ENCODE measurements around the gene HEPHL1.
A peak's percentile ranks its signal among the peaks of the same experiment; 100 is the strongest.

Gene HEPHL1

DNA sequence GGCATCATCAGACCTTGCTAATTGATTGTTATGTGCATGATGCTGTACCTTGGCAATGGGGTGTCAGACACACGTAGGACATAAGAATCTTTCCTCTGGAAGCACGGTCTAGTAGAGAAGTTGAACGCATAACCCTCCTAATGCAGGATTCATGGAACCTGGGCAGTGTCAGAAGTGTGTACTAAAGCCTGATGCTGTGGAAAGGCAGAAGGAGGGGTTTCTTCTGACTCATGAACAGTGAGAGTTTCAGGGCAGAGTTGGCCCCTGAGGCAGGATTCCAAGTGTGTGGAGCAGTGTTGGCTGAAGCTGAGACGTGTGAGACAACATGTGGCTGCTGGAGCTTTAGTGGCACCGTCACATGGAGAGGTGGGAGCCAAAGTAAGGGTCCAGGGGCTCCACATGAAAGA is 111.0 kb downstream of the HEPHL1 start:
- no peak for DNase-seq

DNA sequence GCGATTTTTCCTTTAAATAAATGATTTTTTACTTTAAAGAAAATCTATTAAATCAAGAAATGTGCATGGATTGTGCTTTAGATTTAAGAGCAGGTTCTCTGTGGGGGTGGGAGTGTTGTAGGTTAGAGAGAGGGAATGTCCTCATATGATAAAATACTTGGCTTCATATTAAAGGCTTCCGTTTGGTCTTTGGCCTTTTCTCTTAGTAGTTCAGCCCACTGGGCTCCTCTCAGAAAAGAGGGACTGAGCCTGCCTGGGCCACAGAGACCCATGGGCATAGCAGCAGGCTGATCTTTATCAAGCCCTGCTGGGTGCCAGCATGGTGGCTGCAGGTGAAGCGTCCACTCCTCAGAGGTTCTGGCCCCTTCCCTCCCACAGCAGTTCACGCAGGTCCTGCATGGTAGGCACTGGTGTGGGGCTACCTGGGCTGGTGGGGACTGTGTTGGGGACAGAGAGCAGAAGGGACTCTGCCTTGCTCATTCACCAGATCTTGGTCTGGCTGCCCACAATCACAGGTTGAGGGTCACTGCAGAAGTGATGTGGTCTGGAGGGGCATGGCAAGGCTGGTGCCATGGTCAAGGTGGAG is 111.8 kb downstream of the HEPHL1 start:
- no peak for DNase-seq

DNA sequence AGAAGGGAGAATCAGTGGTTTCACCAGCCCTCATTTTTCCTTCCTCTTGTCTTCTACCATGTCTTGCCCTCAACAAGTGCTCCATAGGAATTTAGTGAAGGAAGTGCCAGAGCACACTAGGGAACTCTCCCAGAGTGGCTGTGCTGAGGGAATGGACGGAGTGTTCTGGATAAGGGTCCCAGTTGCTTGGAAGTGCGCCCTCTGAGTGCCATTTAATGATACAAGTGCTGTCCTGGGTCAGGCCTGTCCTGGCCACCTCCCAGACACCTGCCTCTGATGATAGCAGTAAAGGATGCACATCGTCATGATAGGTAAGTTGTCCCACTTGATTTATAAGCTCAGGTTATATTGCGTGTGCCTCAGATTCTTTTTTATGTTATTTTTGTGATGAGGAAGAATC is 112.6 kb downstream of the HEPHL1 start:
- DNase-seq, result no peak

DNA sequence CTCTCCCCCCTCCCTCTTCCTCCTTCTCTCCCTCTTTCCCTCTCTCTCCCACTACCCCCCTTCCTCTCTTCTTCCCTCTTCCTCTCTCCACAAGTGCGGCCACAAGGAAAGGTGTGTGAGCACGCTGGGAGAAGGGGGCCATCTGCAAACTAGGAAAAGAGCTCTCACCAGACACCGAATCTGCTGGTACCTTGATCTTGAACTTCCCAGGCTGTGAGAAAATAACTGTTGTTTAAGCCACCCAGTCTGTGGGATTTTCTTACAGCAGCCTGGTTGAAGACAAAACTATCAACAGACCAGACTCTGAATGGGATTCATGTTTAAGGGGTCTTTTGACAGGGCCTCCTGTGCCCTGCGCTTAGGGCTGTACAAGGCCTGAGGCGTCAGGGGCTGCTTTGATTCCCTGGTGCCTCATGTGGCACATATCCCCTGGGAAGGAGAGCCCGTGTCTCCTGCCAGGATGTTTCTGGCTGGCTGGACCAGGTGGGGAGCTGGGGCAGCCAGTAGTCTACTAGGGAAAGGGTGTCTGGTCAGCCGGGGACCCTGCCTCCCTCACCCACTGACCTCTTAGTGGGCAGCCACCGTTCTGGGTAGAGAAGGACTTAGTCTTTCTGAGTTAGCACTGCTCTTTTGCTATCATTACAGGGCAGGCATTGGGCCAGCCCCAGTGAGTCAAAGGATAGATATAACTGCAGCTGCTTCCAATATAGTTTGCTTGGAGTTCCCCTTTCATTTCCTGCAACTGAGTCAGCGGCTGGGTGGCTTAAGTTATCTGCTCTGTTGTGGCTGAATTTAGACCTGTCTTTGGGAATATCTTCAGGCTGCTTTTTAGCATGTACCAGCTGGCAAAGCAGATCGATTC is 113.7 kb downstream of the HEPHL1 start:
- DNase-seq, result peak; percentile 61

DNA sequence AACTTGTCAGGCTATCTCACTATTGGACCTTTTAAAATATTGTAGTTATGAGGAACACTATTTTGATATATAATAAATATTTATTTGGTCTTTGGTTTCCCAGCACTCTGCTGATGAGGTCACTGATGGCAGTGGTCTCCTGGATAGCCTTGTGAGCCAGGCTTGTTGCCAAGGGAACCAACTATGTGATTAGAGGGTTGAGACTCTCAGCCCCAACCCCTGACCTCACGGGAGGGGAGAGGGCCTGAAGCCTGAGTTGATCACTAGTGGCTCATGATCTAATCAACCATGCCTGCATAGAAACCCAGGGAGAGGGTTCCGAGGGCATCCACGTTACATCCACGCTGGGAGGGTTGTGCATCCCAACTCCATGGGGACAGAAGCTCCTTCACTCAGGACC is 118.3 kb downstream of the HEPHL1 start:
- no peak for DNase-seq

DNA sequence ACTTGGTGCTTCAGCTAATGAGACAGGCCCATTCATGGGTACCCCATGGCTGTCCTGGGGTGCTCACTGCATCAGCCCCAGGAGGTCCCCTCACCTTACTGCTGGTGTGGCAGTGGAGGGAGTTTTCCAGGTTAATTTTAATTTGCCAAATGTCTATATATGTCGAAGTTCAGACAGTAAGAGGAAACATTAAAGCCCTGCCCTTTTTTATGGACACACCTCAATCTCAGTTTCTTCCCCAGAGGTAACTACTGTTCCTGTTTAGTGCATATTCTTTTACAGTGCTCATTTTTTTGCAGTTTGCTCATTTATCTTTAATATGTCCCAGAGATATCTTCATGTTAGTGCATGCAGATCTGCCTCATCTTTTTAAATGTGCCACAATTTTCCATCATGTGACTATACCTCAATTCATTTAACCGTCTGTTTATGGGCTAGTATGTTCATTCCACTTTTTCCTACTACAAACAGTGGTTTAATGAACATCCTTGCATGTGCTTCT is 119.1 kb downstream of the HEPHL1 start:
- no peak for DNase-seq

DNA sequence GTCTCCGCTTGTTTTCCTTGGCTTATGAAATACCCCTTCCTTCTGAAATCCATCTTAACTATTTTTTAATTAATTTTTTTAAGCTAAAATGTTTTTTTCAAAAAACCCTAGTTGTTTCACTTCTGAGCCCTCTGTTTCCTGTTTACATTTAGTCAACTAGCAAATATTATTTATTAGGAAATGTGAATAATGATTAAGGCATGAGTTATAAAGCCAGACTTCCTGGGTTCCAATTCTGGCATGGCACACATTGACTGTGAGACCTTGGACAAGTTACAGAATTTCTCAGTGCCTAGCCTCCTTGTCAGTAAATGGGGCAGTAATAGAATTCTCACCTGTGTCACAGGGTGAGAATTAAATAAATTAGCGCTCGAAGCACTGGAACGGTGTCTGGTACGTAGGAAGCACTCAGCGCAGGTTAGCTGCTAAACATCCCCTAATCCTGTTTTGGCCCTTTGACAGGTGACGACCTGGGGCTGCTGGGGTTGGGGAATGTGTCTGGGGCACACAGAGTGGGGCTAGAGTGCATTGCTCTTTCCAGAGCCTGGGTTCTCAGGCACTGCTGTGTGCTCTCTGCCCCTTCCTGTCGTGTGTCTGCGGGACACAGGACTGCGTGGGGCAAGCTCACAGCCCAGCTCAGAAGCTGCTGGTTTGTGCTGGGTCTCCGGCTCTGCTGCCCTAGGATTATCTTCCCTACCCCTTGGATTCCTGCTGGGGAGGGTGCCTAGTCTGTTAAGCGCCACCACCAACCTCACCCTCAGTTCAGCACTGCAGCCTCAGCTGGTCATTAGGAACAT is 120.6 kb downstream of the HEPHL1 start:
- no peak for DNase-seq

DNA sequence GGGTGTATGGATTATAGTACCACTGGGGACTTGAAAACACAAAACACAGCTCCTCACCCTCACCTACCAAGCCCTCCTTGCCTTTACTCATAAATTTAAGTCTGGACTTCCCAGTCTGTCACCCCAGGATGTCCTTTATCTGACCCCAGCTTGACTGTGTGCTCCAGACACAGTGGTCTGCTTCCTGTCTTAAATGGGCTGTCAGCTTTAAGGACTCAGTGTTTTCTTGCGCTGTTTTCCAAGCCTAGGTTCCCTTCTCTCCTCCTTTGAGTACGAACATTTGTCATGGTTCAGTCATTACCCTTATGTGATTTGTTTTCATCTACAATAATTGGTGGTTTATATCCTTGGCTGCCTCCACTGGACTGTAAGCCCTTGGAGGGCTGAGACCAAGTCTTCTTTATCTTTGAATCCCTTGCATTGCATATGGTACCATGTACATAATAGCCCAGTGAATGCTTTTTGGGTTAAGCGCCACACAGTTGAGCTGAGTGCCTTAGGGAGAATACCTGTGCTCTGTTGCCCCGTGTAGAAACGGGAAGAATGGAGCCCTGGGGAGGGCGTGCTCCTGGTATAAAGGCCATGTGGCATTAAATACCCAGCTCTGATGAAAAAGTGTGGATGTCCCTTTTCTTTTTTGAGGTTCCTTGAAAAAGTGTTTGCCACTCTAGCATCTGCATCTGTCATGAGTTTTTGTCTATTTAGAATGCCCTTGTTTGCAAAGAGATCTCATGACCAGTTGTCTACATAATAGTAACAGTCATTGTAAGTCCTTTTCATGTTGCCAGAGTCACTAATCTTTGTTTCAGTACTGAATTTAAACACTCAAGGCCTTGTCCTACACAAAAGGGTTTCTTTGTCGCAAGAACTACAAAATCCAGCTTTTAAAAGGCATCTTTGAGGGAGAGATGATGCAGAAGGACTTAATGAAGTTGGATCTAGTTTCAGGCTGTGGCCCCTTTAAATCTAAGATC is 121.4 kb downstream of the HEPHL1 start:
- DNase-seq, result no peak

DNA sequence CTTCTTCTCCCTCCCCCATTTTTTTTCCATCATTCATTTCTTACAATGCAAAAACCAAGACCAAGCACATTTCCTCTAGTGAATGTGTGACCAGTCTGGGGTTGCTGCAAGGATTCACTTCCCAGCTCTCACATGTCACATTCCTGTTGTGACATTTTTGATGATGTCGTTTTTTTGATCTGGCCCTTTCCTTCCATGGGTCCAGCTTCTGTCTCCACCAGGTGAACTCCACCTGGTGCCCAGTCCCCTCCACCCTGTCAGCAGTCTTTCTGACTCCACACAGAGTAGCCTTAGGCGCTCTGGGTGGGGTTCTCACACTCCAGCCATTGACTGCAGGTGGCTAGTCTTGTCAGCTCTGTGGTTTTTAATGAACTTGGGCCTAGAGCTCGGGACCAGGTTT is 123.1 kb downstream of the HEPHL1 start:
- DNase-seq, result no peak

DNA sequence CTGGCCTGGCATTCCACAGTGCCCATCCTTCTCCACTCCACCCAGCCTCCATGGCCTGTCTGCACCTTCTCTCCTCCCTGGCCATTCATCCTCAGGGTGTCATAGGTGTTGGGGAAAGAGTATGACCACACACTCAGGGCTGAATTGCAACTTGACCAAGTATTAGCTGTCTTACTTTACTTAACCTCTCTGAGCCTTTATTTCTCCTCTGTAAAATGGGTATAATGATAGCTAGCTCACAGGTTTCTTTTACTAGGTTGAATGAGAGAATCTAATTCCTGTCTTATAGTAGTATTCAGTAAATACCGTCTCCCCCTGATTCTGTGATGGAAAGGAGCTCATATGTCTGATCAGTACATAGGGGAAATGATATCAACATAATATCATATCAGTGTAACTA is 123.5 kb downstream of the HEPHL1 start:
- DNase-seq, result no peak

DNA sequence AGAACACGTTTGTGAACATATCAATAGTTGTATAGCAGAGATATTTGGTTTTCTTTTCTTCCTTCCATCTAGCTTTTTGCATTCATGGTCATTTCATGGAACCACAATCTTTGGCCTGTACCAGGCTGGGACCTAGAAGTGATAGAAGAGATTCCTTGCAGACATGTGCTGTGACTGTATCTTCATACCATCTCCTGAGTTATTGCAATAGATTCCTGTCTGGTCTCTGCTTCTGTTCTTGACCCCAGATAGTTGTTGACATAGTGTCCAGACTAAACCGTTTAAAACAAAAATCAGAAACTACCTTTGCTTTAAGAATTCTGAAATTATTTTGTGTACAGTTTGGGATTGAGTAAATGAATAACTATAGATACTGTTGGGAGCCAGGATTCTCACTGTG is 124.3 kb downstream of the HEPHL1 start:
- DNase-seq, result no peak

DNA sequence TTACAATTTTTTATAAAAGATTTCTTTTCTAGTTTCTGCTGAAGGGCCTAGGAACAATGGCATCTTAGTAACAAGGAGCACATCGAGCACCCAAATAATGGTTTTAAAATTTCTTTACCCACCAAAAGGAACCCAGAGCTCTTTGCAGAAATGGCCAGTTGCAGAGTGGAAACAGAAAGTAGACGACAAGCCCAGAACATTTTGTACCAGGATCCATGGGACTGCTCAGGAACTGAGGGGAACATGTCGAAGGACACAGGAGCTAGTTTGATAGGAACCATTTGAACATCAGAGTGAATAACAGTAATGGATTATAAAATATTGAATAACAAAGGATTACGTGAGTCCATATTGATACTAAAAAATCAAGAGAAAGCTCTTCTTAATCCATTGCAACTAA is 124.8 kb downstream of the HEPHL1 start:
- no peak for DNase-seq

DNA sequence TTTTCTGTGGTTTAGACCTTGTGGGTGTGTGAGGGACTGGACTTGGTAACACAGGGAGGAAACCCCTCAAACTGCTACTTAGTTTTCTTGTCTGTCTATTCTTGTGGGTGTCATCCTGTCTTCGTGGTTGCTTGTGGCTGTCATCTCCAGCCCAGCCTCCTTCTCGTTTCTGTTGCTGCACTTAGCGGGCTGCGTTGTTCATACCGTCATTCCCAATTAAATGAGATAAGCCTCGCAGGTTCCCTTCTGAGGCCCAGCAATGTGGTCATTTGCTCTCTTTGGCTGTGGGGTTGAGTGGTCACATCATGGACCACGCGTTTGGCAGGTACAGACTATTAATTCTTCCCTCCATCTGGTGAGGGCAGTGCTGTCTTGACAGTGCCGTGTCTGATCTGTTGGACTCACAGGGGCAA is 126.3 kb downstream of the HEPHL1 start:
- DNase-seq, result peak; percentile 43

DNA sequence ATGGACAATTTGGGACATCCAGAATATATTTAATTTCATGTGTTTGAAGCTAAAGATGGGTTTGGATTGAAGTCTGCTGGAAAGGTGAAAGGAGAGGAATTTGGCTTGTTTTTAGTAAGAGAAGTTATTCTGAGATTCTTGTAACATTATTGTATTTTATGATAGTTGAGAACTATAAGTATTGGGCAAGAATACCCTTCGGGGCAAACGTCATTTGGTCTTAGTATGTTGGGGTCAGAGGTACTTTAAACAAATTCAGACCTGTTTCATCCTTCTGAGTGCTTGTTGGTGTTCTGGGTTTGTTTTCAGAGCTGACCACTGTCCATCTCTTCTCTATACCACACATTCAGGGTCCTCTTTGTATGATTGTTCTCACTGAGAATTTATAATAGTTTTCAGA is 127.0 kb downstream of the HEPHL1 start:
- DNase-seq, result no peak

DNA sequence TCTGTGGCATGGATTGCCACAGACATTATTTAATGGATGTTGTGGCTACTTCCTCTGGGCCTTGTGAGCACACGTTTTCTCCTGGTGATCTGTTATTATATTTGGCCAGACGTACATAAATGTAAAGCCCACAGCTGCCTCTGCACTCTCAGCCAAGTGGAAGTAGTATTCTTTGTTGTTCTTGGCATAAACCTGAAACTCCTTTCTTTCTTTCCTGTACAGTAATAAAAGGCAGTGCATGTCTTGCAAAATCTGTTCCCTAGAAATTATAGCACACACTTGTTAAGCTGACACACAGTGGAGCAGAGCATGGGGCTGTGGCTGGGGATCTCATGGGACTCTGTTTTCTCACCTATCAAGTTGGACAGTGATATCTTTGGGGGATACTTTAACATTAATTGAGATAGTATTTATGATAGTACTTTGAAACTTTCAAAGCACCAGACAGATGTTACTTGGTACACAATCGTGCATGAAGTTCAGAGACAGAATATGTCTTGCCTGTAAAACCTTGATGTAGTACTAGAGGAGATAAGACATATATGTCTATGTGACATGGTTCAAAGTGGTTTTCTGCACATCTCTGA is 128.4 kb downstream of the HEPHL1 start:
- DNase-seq, result no peak

DNA sequence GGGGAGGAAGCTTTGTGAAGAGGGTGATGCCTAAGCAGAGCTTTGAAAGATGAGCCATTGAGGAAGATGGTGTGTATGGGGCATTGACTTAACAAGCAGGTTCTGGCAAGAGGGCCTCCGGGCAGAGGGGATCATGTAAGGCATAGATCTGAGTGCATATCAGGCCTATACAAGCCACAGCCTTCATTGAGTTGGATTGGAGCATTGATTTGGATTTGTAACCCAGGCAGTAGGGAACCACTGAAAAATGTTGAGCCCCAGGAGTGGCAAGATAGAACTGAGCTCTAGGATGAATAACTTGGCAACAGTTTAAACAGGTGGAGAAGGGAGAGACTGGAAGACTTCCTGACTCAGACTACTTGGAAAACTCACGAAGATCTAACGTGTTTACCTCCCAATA is 128.9 kb downstream of the HEPHL1 start:
- DNase-seq, result no peak

DNA sequence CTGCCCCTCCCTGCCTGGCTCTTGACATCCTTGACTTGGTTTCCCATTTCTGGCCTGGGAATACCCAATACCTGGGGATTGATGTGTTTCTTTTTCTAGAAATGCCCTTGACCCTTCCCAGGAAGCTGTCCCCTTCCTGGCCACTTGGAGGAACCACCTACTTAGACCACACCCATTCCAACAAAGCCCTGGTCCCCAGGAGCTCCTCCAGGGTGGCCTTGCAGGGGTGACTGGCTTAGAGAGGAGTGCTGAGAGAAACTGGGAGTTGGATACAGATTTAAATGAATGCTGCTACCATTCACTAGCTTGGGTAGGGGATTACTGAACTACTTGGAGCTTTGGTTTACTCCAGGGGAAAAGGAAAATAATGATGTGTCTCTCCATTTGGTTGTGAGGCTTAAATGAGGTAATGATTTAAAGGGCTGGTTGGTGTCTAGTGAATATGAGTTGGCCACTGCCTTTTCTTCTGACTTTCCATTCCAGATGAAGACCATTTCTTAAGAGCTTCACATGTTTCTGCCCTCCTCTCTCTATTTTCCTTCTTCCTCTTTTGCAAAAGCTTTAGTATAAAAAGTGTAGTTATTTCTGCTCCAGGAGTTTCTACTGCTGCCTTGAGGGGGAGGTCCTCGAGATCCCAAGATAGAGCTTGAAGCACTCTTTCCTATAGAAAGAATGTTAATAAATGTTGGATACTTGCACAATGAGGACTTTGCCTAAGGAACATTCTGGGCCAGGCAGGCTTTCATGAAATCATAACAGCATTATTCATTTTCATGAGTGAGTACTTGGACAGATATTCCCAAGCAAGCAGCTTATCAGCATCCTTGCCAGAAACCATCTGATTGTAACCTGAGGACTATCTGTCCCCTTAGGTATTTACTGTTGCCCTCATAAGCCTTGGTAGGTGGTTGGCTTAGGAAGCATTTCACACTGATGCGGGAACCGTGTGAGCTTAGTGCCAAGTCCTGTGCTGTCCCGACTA is 129.8 kb downstream of the HEPHL1 start:
- DNase-seq, result no peak

DNA sequence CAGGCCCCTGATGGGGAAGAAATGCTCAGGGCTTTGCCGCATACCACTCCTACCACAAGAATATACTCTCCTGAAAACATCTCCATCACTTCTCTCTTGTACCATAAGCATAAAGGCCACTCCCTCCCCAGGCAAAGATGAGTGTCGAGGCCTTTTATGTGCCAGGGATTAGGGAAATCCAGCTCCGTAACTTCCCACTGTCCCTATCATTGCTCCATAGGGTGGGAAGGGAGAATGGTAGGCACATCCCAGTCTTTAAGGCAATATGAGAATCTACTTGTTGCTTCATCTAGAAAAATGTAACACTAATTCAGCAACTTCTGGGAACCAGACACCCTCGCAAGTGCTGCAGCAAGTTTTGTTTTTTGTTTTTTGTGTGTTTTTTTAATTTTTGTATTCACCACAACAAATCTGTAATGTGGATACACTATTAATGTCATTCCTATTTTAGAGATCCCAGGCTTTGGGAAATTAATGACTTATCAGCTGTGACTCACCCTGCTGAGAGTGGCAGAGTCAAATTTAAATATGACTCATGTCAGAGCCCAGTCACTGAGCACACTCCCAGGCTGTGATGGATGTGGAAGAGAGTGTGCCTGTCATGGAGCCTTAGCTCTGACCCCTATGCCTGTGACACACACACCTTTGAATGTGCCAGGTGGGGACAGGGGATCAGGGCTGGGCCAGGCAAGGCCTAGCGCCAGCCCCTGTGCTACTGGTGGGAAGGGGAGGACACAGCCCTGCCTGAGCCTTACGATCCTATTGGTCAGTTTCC is 130.9 kb downstream of the HEPHL1 start:
- peak; percentile 49 for DNase-seq

DNA sequence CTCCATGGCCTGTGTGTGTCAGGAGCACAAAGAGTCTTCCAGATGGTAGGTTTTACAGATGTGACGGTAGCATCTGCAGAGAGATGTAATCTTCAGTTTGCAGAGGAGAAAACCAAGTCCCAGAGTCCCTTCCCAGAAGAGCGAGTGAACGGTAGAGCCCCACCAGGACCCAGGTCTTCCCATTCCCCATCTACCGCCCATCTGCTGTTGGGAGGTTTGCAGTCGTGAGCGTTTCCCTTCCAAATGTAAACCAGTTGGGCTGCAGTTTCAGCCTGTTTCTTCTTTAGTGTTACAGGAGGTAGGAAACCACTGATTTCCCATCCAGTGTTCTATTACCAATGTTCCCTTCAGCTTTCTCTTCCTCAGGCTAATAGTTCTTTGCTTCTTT is 131.5 kb downstream of the HEPHL1 start:
- DNase-seq, result no peak

DNA sequence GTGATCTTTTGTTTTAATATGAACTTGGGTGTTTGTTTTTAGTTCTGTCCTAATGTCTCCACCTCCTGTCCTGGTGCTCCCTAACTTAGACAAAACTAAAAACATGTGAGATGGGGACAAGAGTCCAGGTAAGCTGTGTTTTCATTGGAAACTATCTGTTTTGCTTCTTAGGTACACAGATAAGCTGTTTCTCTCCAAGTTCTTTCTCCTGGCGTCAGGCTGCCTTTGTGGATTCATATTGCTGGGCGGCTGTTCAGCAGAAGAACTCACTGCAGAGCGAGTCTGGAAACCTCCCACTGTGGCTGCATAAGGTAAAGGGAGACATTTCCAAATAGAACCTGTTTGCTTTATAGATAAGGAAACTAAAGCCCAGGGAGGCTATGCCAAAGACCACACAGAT is 132.2 kb downstream of the HEPHL1 start:
- DNase-seq, result no peak

Measured in activated CD4-positive, alpha-beta T cell treated with anti-CD3 and anti-CD28 coated beads for 48 hours (primary cell).